HepG2 (cell line): Measurements from ENCODE around the gene ERVH48-1. TPM values are rescaled to one million over a fixed set of nuclear protein-coding genes. Genes with fewer than 3 reads are reported as not detected.

Experiments used
- GMEB2 ChIP-seq: IDR thresholded peaks from 2 replicates; pipeline ENCODE4 v1.6.1; 2016; ENCODE audit warnings: missing biosample characterization, missing genetic modification reagents, low read depth
- HCFC1 ChIP-seq: fragments of 150-350 bp; IDR thresholded peaks from 2 replicates; pipeline ENCODE4 v1.6.1; 2014; ENCODE audit warnings: low read depth, low read length
- MED1 ChIP-seq: sonication (generic); formaldehyde crosslinking; IDR thresholded peaks from 2 replicates; pipeline ENCODE4 v1.4.0; 2020; ENCODE audit warnings: missing genetic modification reagents
- RELA ChIP-seq: sonication (generic); formaldehyde crosslinking; IDR thresholded peaks from 2 replicates; pipeline ENCODE4 v1.4.0; 2020; ENCODE audit warnings: missing genetic modification reagents
- RNF219 ChIP-seq: sonication (generic); formaldehyde crosslinking; IDR thresholded peaks from 2 replicates; pipeline ENCODE4 v1.5.0; 2020; ENCODE audit warnings: mild to moderate bottlenecking, missing genetic modification reagents
- ZBTB40 ChIP-seq, 2 experiments: fragments of 450-650 bp in 1 of 2; sonication (generic) in 1 of 2; formaldehyde crosslinking in 1 of 2; IDR thresholded peaks; 2 replicates each; pipeline versions ENCODE4 v1.6.1 to v1.8.0; 2016 to 2022; ENCODE audit warnings: antibody characterized with exemption in 1 of 2, mild to moderate bottlenecking in 1 of 2, missing genetic modification reagents in 1 of 2
- ZHX1 ChIP-seq: sonication (generic); formaldehyde crosslinking; IDR thresholded peaks from 2 replicates; pipeline ENCODE4 v1.8.1; 2022; ENCODE audit warnings: low read depth, mild to moderate bottlenecking, missing genetic modification reagents
- ZNF607 ChIP-seq: sonication (generic); formaldehyde crosslinking; IDR thresholded peaks from 2 replicates; pipeline ENCODE4 v1.5.1; 2020; ENCODE audit warnings: missing genetic modification reagents, mild to moderate bottlenecking, borderline replicate concordance
- ZNF747 ChIP-seq: sonication (generic); formaldehyde crosslinking; IDR thresholded peaks from 2 replicates; pipeline ENCODE4 v1.8.1; 2023; ENCODE audit warnings: missing genetic modification reagents, mild to moderate bottlenecking, borderline replicate concordance
- polyA plus RNA-seq, 8 experiments: library from polyadenylated mRNA; depleted of rRNA in 3 of 8; stranded (reverse) in 7 of 8; unstranded in 1 of 8; fragments of >200 nt; fragmentation: Illumina TruSeq in 4 of 8; extraction: Trizol in 4 of 8; gene quantifications; 2 replicates each; pipeline versions ENCODE4 v1.2.1 to v1.2.3, GENCODE V29; 2011 to 2016; ENCODE audit warnings: low read depth in 4 of 8, missing spikeins in 1 of 8, mixed read lengths in 1 of 8; ENCODE audit not compliant: insufficient read depth in 1 of 8
- total RNA-seq, 5 experiments: library from RNA; depleted of rRNA; stranded (reverse); fragments of >200 nt; fragmentation: Illumina TruSeq; extraction: Trizol; gene quantifications; 2 replicates each; pipeline ENCODE4 v1.2.3, GENCODE V29; 2016; ENCODE audit warnings: low read depth in 1 of 5

ERVH48-1 gene
- total and polyA plus RNA-seq, 2 of the 13 experiments (the other 11 are each of a cell fraction or from before 2014, with no cell fraction given), result 1.8 TPM; not detected in 1

- TF ChIP-seq ZBTB40 (IDR thresholded peaks at IDR 0.05), result no peak
- peak; percentile 35; the same call in 1 of the 2 replicates for TF ChIP-seq ZBTB40 (CRISPR knock-in tag; IDR thresholded peaks at IDR 0.05)
- no peak; the same call in 1 of the 2 replicates for TF ChIP-seq RELA
- peak; percentile 66; the same call in 1 of the 2 replicates for TF ChIP-seq ZNF607 (CRISPR knock-in tag)
- TF ChIP-seq ZNF747, result peak; percentile 93
- no peak for TF ChIP-seq ZHX1 (CRISPR knock-in tag)
- TF ChIP-seq GMEB2 (CRISPR knock-in tag), result no peak
- no peak for TF ChIP-seq RNF219 (CRISPR knock-in tag)
- no peak; the same call in 1 of the 2 replicates for TF ChIP-seq HCFC1
- TF ChIP-seq MED1 (CRISPR knock-in tag), result peak; percentile 48
These were observed 32.3 kb downstream of the ERVH48-1 start, which contains the start of gene NDUFV3 (continued) for GRCh38 chr21:42892931-42893755.
